SK-N-SH (cell line): ENCODE results near the gene HHATL. TPM values are rescaled to one million over a fixed set of nuclear protein-coding genes. Genes with fewer than 3 reads are reported as not detected.

ENCODE experiments used
- CTCF ChIA-PET: fragments of 300-600, 350-600 bp; formaldehyde crosslinking; extraction: SDS; loops from one replicate; lab custom pipeline; 2021; lab: Yijun Ruan, JAX
- POLR2A ChIA-PET: fragments of 350-600 bp; sonication (Branson Sonifier 250); formaldehyde crosslinking; extraction: SDS; loops from one replicate; lab custom pipeline; 2020; ENCODE audit warnings: antibody characterized with exemption, inconsistent platforms; lab: Yijun Ruan, JAX
- DNase-seq: peaks from one replicate; pipeline ENCODE4 v3.0.0; 2012
- H2AFZ ChIP-seq: fragments of 200-600 bp; sonication (generic); 2 replicates; pipeline ENCODE4 v1.8.1; 2016; ENCODE audit warnings: antibody characterized with exemption, mild to moderate bottlenecking, low read depth
- H3F3A ChIP-seq: fragments of 200-600 bp; sonication (generic); replicated peaks from 2 replicates; pipeline ENCODE3; 2016; ENCODE audit warnings: antibody characterized with exemption, mild to moderate bottlenecking; ENCODE audit not compliant: insufficient read depth
- H3K27ac ChIP-seq, 2 experiments: fragments of 200-500 bp in 1 of 2; fragments of 200-600 bp in 1 of 2; sonication (Bioruptor generic) in 1 of 2; sonication (generic), shearing (Covaris generic) in 1 of 2; 2 replicates each; pipeline versions ENCODE4 v1.5.1 to v1.6.1; 2014 to 2016; ENCODE audit warnings: low read depth in 2 of 2, inconsistent platforms in 1 of 2, low read length in 1 of 2, mild to moderate bottlenecking in 1 of 2, mixed read lengths in 1 of 2
- H3K27me3 ChIP-seq: fragments of 200-600 bp; sonication (generic), shearing (Covaris generic); 2 replicates; pipeline ENCODE4 v1.6.1; 2016; ENCODE audit warnings: mixed run types; ENCODE audit not compliant: insufficient read depth
- H3K36me3 ChIP-seq, 2 experiments: fragments of 200-500 bp in 1 of 2; fragments of 200-600 bp in 1 of 2; sonication (Bioruptor generic) in 1 of 2; sonication (generic) in 1 of 2; replicated peaks in 1 of 2; 2 replicates each; pipeline versions ENCODE3 to v1.5.1; 2014 to 2016; ENCODE audit warnings: low read length in 1 of 2, mild to moderate bottlenecking in 1 of 2; ENCODE audit not compliant: insufficient read depth in 2 of 2, control insufficient read depth in 1 of 2
- H3K4me1 ChIP-seq, 2 experiments: fragments of 200-500 bp in 1 of 2; fragments of 200-600 bp in 1 of 2; sonication (Bioruptor generic) in 1 of 2; sonication (generic), shearing (Covaris generic) in 1 of 2; 2 replicates each; pipeline versions ENCODE4 v1.5.1 to v1.6.1; 2014 to 2016; ENCODE audit warnings: low read depth in 1 of 2, low read length in 1 of 2, mixed run types in 1 of 2; ENCODE audit not compliant: insufficient read depth in 2 of 2, control insufficient read depth in 1 of 2
- H3K4me2 ChIP-seq: fragments of 200-600 bp; sonication (generic), shearing (Covaris generic); 2 replicates; pipeline ENCODE4 v1.6.1; 2017; ENCODE audit warnings: mixed run types
- H3K4me3 ChIP-seq, 2 experiments: fragments of 200-500 bp in 1 of 2; fragments of 200-600 bp in 1 of 2; sonication (Bioruptor generic) in 1 of 2; sonication (generic), shearing (Covaris generic) in 1 of 2; 2 replicates each; pipeline versions ENCODE4 v1.5.1 to v1.8.1; 2014 to 2016; ENCODE audit warnings: low read depth in 2 of 2, inconsistent platforms in 1 of 2, low read length in 1 of 2, mild to moderate bottlenecking in 1 of 2, mixed read lengths in 1 of 2, moderate library complexity in 1 of 2
- H3K79me2 ChIP-seq: fragments of 200-600 bp; sonication (generic); 2 replicates; pipeline ENCODE4 v1.8.1; 2017; ENCODE audit warnings: mild to moderate bottlenecking; ENCODE audit not compliant: insufficient read depth
- H3K9ac ChIP-seq: fragments of 200-600 bp; sonication (generic); 2 replicates; pipeline ENCODE4 v1.6.1; 2017; ENCODE audit warnings: mixed run types
- H3K9me2 ChIP-seq: fragments of 200-600 bp; sonication (generic); 2 replicates; pipeline ENCODE4 v1.6.1; 2017; ENCODE audit warnings: mixed run types
- H3K9me3 ChIP-seq: fragments of 200-600 bp; sonication (generic); 2 replicates; pipeline ENCODE4 v1.6.1; 2017; ENCODE audit warnings: mixed run types, mild to moderate bottlenecking, moderate library complexity
- H4K20me1 ChIP-seq: fragments of 200-600 bp; sonication (generic); 2 replicates; pipeline ENCODE4 v1.6.1; 2017; ENCODE audit warnings: mild to moderate bottlenecking, mixed run types; ENCODE audit not compliant: insufficient read depth
- CHD2 ChIP-seq: fragments of 150-350 bp; IDR thresholded peaks from 2 replicates; pipeline ENCODE4 v1.6.1; 2018; ENCODE audit warnings: low read length; ENCODE audit not compliant: partially characterized antibody
- EZH2phosphoT487 ChIP-seq: fragments of 200-600 bp; sonication (generic); IDR thresholded peaks from 2 replicates; pipeline ENCODE4 v1.6.1; 2017; ENCODE audit warnings: low read depth, mixed run types, mild to moderate bottlenecking, antibody characterized with exemption, moderate library complexity, borderline replicate concordance
- FOXM1 ChIP-seq: IDR thresholded peaks from 2 replicates; pipeline ENCODE4 v1.4.0; 2012; ENCODE audit warnings: low read depth, mild to moderate bottlenecking
- GATA2 ChIP-seq: sonication (generic); formaldehyde crosslinking; IDR thresholded peaks from 2 replicates; pipeline ENCODE4 v1.5.0; 2020; ENCODE audit warnings: mild to moderate bottlenecking, missing genetic modification reagents
- MAX ChIP-seq: IDR thresholded peaks from 2 replicates; pipeline ENCODE4 v1.4.0; 2012; ENCODE audit warnings: low read depth
- MXI1 ChIP-seq: IDR thresholded peaks from 2 replicates; pipeline ENCODE4 v1.6.1; 2012; ENCODE audit warnings: mild to moderate bottlenecking, low read depth, low read length, improper control_type of control experiment
- NRF1 ChIP-seq: IDR thresholded peaks from 2 replicates; pipeline ENCODE4 v1.6.1; 2012; ENCODE audit warnings: low read depth, mild to moderate bottlenecking, low read length
- RAD21 ChIP-seq: IDR thresholded peaks from 2 replicates; pipeline ENCODE4 v1.6.1; 2012; ENCODE audit warnings: mild to moderate bottlenecking, low read length
- RCOR1 ChIP-seq: fragments of 150-350 bp; IDR thresholded peaks from 2 replicates; pipeline ENCODE4 v1.6.1; 2017; ENCODE audit warnings: antibody characterized with exemption, low read length
- REST ChIP-seq: IDR thresholded peaks from 2 replicates; pipeline ENCODE4 v1.6.1; 2012; ENCODE audit warnings: mild to moderate bottlenecking, low read depth, low read length, moderate library complexity
- RFX5 ChIP-seq: IDR thresholded peaks from 2 replicates; pipeline ENCODE4 v1.6.1; 2012; ENCODE audit warnings: mild to moderate bottlenecking, improper control_type of control experiment, low read length
- SIN3A ChIP-seq: IDR thresholded peaks from 2 replicates; pipeline ENCODE4 v1.6.1; 2012; ENCODE audit warnings: low read depth, mild to moderate bottlenecking, low read length, moderate library complexity, borderline replicate concordance
- TCF12 ChIP-seq: IDR thresholded peaks from 2 replicates; pipeline ENCODE4 v1.4.0; 2012
- USF1 ChIP-seq: IDR thresholded peaks from 2 replicates; pipeline ENCODE4 v1.4.0; 2012; ENCODE audit warnings: low read depth, borderline replicate concordance
- WGBS: methylation state at CpG from one replicate; pipeline ENCODE4 v1.1.6; 2017; ENCODE audit warnings: low lambda C conversion rate; 5-methylcytosine and 5-hydroxymethylcytosine counted together
- polyA plus RNA-seq, 3 experiments: library from polyadenylated mRNA; depleted of rRNA; stranded (reverse); fragments of >200 nt; gene quantifications; 2 replicates each; pipeline ENCODE4 v1.2.3, GENCODE V29; 2012
- TF ChIP-seq, protein P1 (sequence below): fragments of 200-600 bp; sonication (generic); IDR thresholded peaks from 2 replicates; pipeline ENCODE4 v1.6.1; 2017; ENCODE audit warnings: antibody characterized with exemption, mild to moderate bottlenecking, moderate library complexity
- TF ChIP-seq, protein P2 (sequence below): fragments of 150-350 bp; IDR thresholded peaks from 2 replicates; pipeline ENCODE4 v1.6.1; 2016; ENCODE audit warnings: mild to moderate bottlenecking, low read depth, low read length

The HHATL gene
- polyA plus RNA-seq, 1 of the 3 experiments (the other 2 are of a cell fraction) = not detected

GRCh38 chr3:42709621-42710020 is 7.0 kb upstream of the HHATL start:
- Histone ChIP-seq H3K9me2 (no peaks in the 10 kb centered on the region), H3K27me3 (0 out of 2 replicates have a peak, but pooled peaks cover 4% of the 10 kb centered on the region), H3K4me1 (no peaks in the 10 kb centered on the region; a peak in 1 of 4 replicates), H3K4me3 (no peak overlapping the region), H4K20me1 (no peaks in the 10 kb centered on the region), H3K36me3 (no peaks in the 10 kb centered on the region), H2AFZ (no peak overlapping the region), H3K9ac (no peak overlapping the region), H3K4me2 (no peak overlapping the region), H3K27ac (no peak overlapping the region), H3F3A (no peaks in the 10 kb centered on the region), H3K79me2 (no peaks in the 10 kb centered on the region), H3K9me3 (no peaks in the 10 kb centered on the region)
- no peak for TF ChIP-seq SIN3A
- no peak for DNase-seq
- WGBS = 78% methylated on average over 8 of the region's 10 CpGs
- ChIA-PET CTCF (interaction anchor here (0.5 to 1.7 kb wide), 2 partner anchors 35 to 341 kb away, joined by 3 to 5 read pairs; no protein-coding TSS in a partner anchor), POLR2A (no interaction called here)

- POLR2A ChIA-PET = no interaction called here
- 66% methylated on average over 4 of the region's 10 CpGs for WGBS
- H3K4me2 ChIP-seq = no peak overlapping the region
- H3K9me3 ChIP-seq = no peaks in the 10 kb centered on the region
- H3K4me1 ChIP-seq = no peaks in the 10 kb centered on the region; a peak in 1 of 4 replicates
- TF ChIP-seq REST (no peak), MAX (no peak), NRF1 (no peak), USF1 (no peak), RAD21 (no peak), TCF12 (no peak), MXI1 (no peak), RCOR1 (no peak), EZH2phosphoT487 (no peak), FOXM1 (no peak), SIN3A (no peak), GATA2 (no peak), CHD2 (no peak), RFX5 (no peak)
- TF ChIP-seq, protein P1, sequence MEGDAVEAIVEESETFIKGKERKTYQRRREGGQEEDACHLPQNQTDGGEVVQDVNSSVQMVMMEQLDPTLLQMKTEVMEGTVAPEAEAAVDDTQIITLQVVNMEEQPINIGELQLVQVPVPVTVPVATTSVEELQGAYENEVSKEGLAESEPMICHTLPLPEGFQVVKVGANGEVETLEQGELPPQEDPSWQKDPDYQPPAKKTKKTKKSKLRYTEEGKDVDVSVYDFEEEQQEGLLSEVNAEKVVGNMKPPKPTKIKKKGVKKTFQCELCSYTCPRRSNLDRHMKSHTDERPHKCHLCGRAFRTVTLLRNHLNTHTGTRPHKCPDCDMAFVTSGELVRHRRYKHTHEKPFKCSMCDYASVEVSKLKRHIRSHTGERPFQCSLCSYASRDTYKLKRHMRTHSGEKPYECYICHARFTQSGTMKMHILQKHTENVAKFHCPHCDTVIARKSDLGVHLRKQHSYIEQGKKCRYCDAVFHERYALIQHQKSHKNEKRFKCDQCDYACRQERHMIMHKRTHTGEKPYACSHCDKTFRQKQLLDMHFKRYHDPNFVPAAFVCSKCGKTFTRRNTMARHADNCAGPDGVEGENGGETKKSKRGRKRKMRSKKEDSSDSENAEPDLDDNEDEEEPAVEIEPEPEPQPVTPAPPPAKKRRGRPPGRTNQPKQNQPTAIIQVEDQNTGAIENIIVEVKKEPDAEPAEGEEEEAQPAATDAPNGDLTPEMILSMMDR = no peak
- TF ChIP-seq, protein P2, sequence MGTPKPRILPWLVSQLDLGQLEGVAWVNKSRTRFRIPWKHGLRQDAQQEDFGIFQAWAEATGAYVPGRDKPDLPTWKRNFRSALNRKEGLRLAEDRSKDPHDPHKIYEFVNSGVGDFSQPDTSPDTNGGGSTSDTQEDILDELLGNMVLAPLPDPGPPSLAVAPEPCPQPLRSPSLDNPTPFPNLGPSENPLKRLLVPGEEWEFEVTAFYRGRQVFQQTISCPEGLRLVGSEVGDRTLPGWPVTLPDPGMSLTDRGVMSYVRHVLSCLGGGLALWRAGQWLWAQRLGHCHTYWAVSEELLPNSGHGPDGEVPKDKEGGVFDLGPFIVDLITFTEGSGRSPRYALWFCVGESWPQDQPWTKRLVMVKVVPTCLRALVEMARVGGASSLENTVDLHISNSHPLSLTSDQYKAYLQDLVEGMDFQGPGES = no peak
- H3F3A ChIP-seq = no peaks in the 10 kb centered on the region
- H3K9ac ChIP-seq = no peak overlapping the region
- H2AFZ ChIP-seq = no peak overlapping the region
- H3K27me3 ChIP-seq = 0 out of 2 replicates have a peak, but pooled peaks cover 4% of the 10 kb centered on the region
- no peaks in the 10 kb centered on the region for H4K20me1 ChIP-seq
- H3K36me3 ChIP-seq = no peaks in the 10 kb centered on the region
- H3K79me2 ChIP-seq = no peaks in the 10 kb centered on the region
- H3K27ac ChIP-seq = no peak overlapping the region
- DNase-seq = no peak
- no peaks in the 10 kb centered on the region for H3K9me2 ChIP-seq
- CTCF ChIA-PET = interaction anchor here (0.9 to 1.3 kb wide), 2 partner anchors 10 to 11 kb away, joined by 3 read pairs; no protein-coding TSS in a partner anchor
- no peak overlapping the region for H3K4me3 ChIP-seq
Measured at GRCh38 chr3:42708611-42709151, 6.1 kb upstream of the HHATL start.
